ENCODE measurements around the gene NNAT. TPM values are rescaled to one million over a fixed set of nuclear protein-coding genes. Genes with fewer than 3 reads are reported as not detected.
A peak's percentile ranks its signal among the peaks of the same experiment; 100 is the strongest.
"Not testable (repeated sequence)": the region's sequence is repeated elsewhere in the genome, so short reads cannot be mapped to it uniquely, and the experiment has no call there.

Gene NNAT, protein sequence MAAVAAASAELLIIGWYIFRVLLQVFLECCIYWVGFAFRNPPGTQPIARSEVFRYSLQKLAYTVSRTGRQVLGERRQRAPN
- total RNA-seq (under 1 TPM in 2 of 7 donors, not detected in 5; 0.20 to 0.29 TPM), polyA plus RNA-seq (under 1 TPM; 0.24 to 0.35 (median 0.29) TPM)
- long read RNA-seq, donor 1, partial matches to known transcripts, result 0 of 1 reads
- long read RNA-seq, donor 1, other reads (novel, unspliced or antisense), result 0 of 1 reads
- long read RNA-seq, donor 2, partial matches to known transcripts, result 0 of 29 reads
- long read RNA-seq, donor 2, other reads (novel, unspliced or antisense), result 25 of 29 reads

GRCh38 chr20:37521061-37521771 is at the start of gene NNAT:
TSS of gene NNAT (plus strand) at chr20:37521250. CDS start at chr20:37521332, 82 bp downstream.
- no peak within 1 kb of the TSS for H3K27ac ChIP-seq
- H3K27me3 ChIP-seq (replicated peaks in 1 of 7), result no peaks in the 10 kb centered on the region
- intact Hi-C loops (cut with DNase I; ENCODE audit: low total_unique reads), result no loop called here
- peak within 1 kb of the TSS in 3 of 8 donors; percentile 11 to 58 (median 37) for H3K4me3 ChIP-seq
- H3K4me1 ChIP-seq, result peaks cover 13 to 83% (median 65%) of the 10 kb centered on the region in 6 donors
- no peaks in the 10 kb centered on the region for H3K9me3 ChIP-seq
- peaks cover 0 to 61% (median 20%) of the 10 kb centered on the region in 6 donors for H3K36me3 ChIP-seq
- TF ChIP-seq POLR2AphosphoS5 (IDR thresholded peaks at IDR 0.05) (peak in 1 of 3 donors; percentile 33), CTCF (IDR thresholded peaks at IDR 0.05 in 8 of 11, conservative IDR thresholded peaks at IDR 0.05 in 3 of 11) (no peak), POLR2A (IDR thresholded peaks at IDR 0.05) (no peak)
- 60 to 75% (median 73%) methylated on average over 66 to 69 of the region's 69 CpGs for WGBS, 5 donors
- DNase-seq, result no peak

- Histone ChIP-seq H3K36me3 (no peaks in the 10 kb centered on the region), H3K27me3 (replicated peaks in 1 of 7) (peaks cover 0 to 4% (median 0%) of the 10 kb centered on the region in 7 donors), H3K4me3 (no peak overlapping the region), H3K4me1 (no peaks in the 10 kb centered on the region), H3K9me3 (peaks cover 0 to 4% (median 0%) of the 10 kb centered on the region in 8 donors), H3K27ac (no peak overlapping the region)
- no peak for TF ChIP-seq POLR2AphosphoS5 (IDR thresholded peaks at IDR 0.05)
- no peak for TF ChIP-seq CTCF (IDR thresholded peaks at IDR 0.05 in 8 of 11, conservative IDR thresholded peaks at IDR 0.05 in 3 of 11)
- no peak for TF ChIP-seq POLR2A (IDR thresholded peaks at IDR 0.05)
- WGBS, 5 donors, result 84 to 93% (median 85%) methylated on average over 7 of the region's 7 CpGs
- DNase-seq, result no peak
- intact Hi-C loops (cut with DNase I; ENCODE audit: low total_unique reads), result no loop called here
Observed at GRCh38 chr20:37471741-37472235, 49.3 kb upstream of the NNAT start.

DNA sequence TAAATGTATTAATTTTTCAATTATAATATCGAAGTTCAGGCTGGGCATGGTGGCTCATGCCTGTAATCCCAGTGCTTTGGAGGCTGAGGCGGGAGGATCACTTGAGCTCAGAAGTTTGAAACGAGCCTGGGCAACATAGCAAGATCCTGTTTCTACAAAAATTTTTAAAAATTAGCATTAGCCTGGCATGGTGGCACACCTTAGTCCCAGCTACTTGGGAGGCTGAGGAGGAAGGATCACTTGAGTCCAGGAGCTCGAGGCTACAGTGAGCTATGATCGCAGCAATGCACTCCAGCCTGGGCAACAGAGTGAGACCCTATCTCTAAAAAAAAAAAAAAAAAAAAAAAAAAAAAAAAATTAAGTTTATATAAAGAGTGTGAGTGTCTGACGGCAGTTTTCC is 48.6 kb upstream of the NNAT start:
- DNase-seq; H3K4me1 ChIP-seq; H3K9me3 ChIP-seq; intact Hi-C loops (cut with DNase I; ENCODE audit: low total_unique reads); H3K27ac ChIP-seq; H3K36me3 ChIP-seq; H3K4me3 ChIP-seq; H3K27me3 ChIP-seq (replicated peaks in 1 of 7): not testable (repeated sequence)
- WGBS, 5 donors, result 74 to 88% (median 83%) methylated on average over 6 of the region's 6 CpGs

GRCh38 chr20:37473249-37474000 is 47.6 kb upstream of the NNAT start:
- Histone ChIP-seq H3K4me1 (no peaks in the 10 kb centered on the region), H3K27ac (no peak overlapping the region), H3K27me3 (replicated peaks in 1 of 7) (peaks cover 0 to 4% (median 0%) of the 10 kb centered on the region in 7 donors), H3K9me3 (peaks cover 0 to 4% (median 0%) of the 10 kb centered on the region in 8 donors), H3K4me3 (no peak overlapping the region), H3K36me3 (no peaks in the 10 kb centered on the region)
- intact Hi-C loops (cut with DNase I; ENCODE audit: low total_unique reads), result no loop called here
- 85 to 89% (median 87%) methylated on average over 8 to 11 of the region's 11 CpGs for WGBS, 5 donors
- no peak for DNase-seq
- TF ChIP-seq POLR2A (IDR thresholded peaks at IDR 0.05) (no peak), POLR2AphosphoS5 (IDR thresholded peaks at IDR 0.05) (no peak), CTCF (IDR thresholded peaks at IDR 0.05 in 8 of 11, conservative IDR thresholded peaks at IDR 0.05 in 3 of 11) (no peak)

All from spleen (tissue), 13 donors.